WTC11 (cell line): ENCODE data around the gene MT1F. TPM values are rescaled to one million over a fixed set of nuclear protein-coding genes. Genes with fewer than 3 reads are reported as not detected.

ENCODE experiments used
- ATAC-seq: fragments of 200-7000 bp; cut with Tn5 transposase; 2 replicates; pipeline ENCODE4 v1.10.0; 2021; ENCODE audit warnings: mild to moderate bottlenecking, moderate library complexity
- Bru-seq: library from RNA; stranded (reverse); fragments of 400-500 nt; gene quantifications from one replicate; lab custom pipeline; 2021; lab: Mats Ljungman, UMichigan
- CTCF ChIA-PET: fragments of 300-600 bp; sonication (Branson Sonifier 250); formaldehyde crosslinking; loops from one replicate; lab custom pipeline; 2021; ENCODE audit warnings: antibody characterized with exemption; lab: Charles Lee
- POLR2A ChIA-PET: fragments of 350-600 bp; sonication (Branson Sonifier 250); formaldehyde crosslinking; loops from one replicate; lab custom pipeline; 2021; ENCODE audit warnings: antibody characterized with exemption; lab: Charles Lee
- DNase-seq: peaks from one replicate; pipeline ENCODE4 v3.0.0; 2021; ENCODE audit warnings: low spot score
- H3K27ac Mint-ChIP-seq: 2 replicates; pipeline ENCODE4 v1.8.0; 2021; ENCODE audit warnings: mixed read lengths
- H3K27me3 Mint-ChIP-seq: 2 replicates; pipeline ENCODE4 v1.8.0; 2021; ENCODE audit warnings: low read depth, mild to moderate bottlenecking, moderate library complexity, mixed read lengths
- H3K36me3 Mint-ChIP-seq: 2 replicates; pipeline ENCODE4 v1.8.0; 2021; ENCODE audit warnings: mixed read lengths
- H3K4me1 Mint-ChIP-seq: 2 replicates; pipeline ENCODE4 v1.8.0; 2022; ENCODE audit warnings: mixed read lengths
- H3K4me3 Mint-ChIP-seq: 2 replicates; pipeline ENCODE4 v1.8.0; 2021; ENCODE audit warnings: mild to moderate bottlenecking, moderate library complexity, mixed read lengths
- H3K9me3 Mint-ChIP-seq: 2 replicates; pipeline ENCODE4 v1.8.0; 2021; ENCODE audit warnings: mixed read lengths
- AFF4 ChIP-seq: sonication (generic); formaldehyde crosslinking; IDR thresholded peaks from 2 replicates; pipeline ENCODE4 v1.8.1; 2023; ENCODE audit warnings: mild to moderate bottlenecking, missing genetic modification reagents, borderline replicate concordance
- CBFB ChIP-seq: sonication (generic); formaldehyde crosslinking; IDR thresholded peaks from 2 replicates; pipeline ENCODE4 v1.8.1; 2022; ENCODE audit warnings: mild to moderate bottlenecking, low read depth, missing genetic modification reagents
- ELF4 ChIP-seq: sonication (generic); formaldehyde crosslinking; IDR thresholded peaks from 2 replicates; pipeline ENCODE4 v1.8.1; 2022; ENCODE audit warnings: low read depth, mild to moderate bottlenecking, moderate library complexity, missing genetic modification reagents
- EMX1 ChIP-seq: fragments of 250-450 bp; sonication (Bioruptor Pico); IDR thresholded peaks from 2 replicates; pipeline ENCODE4 v1.8.0; 2021; ENCODE audit warnings: mild to moderate bottlenecking
- ETV6 ChIP-seq: sonication (generic); formaldehyde crosslinking; IDR thresholded peaks from 2 replicates; pipeline ENCODE4 v1.8.1; 2022; ENCODE audit warnings: mild to moderate bottlenecking, missing genetic modification reagents
- FOXP4 ChIP-seq: sonication (generic); formaldehyde crosslinking; IDR thresholded peaks from 2 replicates; pipeline ENCODE4 v1.8.0; 2022; ENCODE audit warnings: mild to moderate bottlenecking, missing genetic modification reagents
- GABPB1 ChIP-seq: sonication (generic); formaldehyde crosslinking; IDR thresholded peaks from 2 replicates; pipeline ENCODE4 v1.8.1; 2023; ENCODE audit warnings: mild to moderate bottlenecking, missing genetic modification reagents
- HMGXB4 ChIP-seq: sonication (generic); formaldehyde crosslinking; IDR thresholded peaks from 2 replicates; pipeline ENCODE4 v1.8.1; 2023; ENCODE audit warnings: mild to moderate bottlenecking, moderate library complexity, missing genetic modification reagents
- MAX ChIP-seq: sonication (generic); formaldehyde crosslinking; IDR thresholded peaks from 2 replicates; pipeline ENCODE4 v1.8.0; 2022; ENCODE audit warnings: mild to moderate bottlenecking, missing genetic modification reagents
- MYBL2 ChIP-seq: sonication (generic); formaldehyde crosslinking; IDR thresholded peaks from 2 replicates; pipeline ENCODE4 v1.8.1; 2023; ENCODE audit warnings: mild to moderate bottlenecking, moderate library complexity, missing genetic modification reagents
- NFE2L1 ChIP-seq: sonication (generic); formaldehyde crosslinking; IDR thresholded peaks from 2 replicates; pipeline ENCODE4 v1.8.1; 2023; ENCODE audit warnings: missing genetic modification reagents
- SP1 ChIP-seq: sonication (generic); formaldehyde crosslinking; conservative IDR thresholded peaks from 2 replicates; pipeline ENCODE4 v1.8.1; 2022; ENCODE audit warnings: missing genetic modification reagents
- USF1 ChIP-seq: sonication (generic); formaldehyde crosslinking; IDR thresholded peaks from 2 replicates; pipeline ENCODE4 v1.8.0; 2022; ENCODE audit warnings: mild to moderate bottlenecking, missing genetic modification reagents
- ZBTB43 ChIP-seq: sonication (generic); formaldehyde crosslinking; IDR thresholded peaks from 2 replicates; pipeline ENCODE4 v1.8.1; 2023; ENCODE audit warnings: mild to moderate bottlenecking, missing genetic modification reagents
- ZNF138 ChIP-seq: sonication (generic); formaldehyde crosslinking; conservative IDR thresholded peaks from 2 replicates; pipeline ENCODE4 v1.8.1; 2022; ENCODE audit warnings: mild to moderate bottlenecking, moderate library complexity, missing genetic modification reagents
- ZNF263 ChIP-seq: sonication (generic); formaldehyde crosslinking; IDR thresholded peaks from 2 replicates; pipeline ENCODE4 v1.8.1; 2022; ENCODE audit warnings: low read depth, mild to moderate bottlenecking, moderate library complexity, missing genetic modification reagents
- ZNF281 ChIP-seq: sonication (generic); formaldehyde crosslinking; IDR thresholded peaks from 2 replicates; pipeline ENCODE4 v1.8.0; 2023; ENCODE audit warnings: mild to moderate bottlenecking, missing genetic modification reagents
- ZNF423 ChIP-seq: fragments of 250-450 bp; sonication (Bioruptor Pico); IDR thresholded peaks from 2 replicates; pipeline ENCODE4 v2.1.2; 2022; ENCODE audit warnings: mild to moderate bottlenecking, moderate library complexity
- long read RNA-seq, 3 experiments: library from RNA in 1 of 3; library from capped mRNA in 1 of 3; library from polyadenylated mRNA in 1 of 3; unstranded in 2 of 3; stranded (forward) in 1 of 3; transcript quantifications; one replicate each; pipeline ENCODE4 v2.0.0, GENCODE V29; 2021
- total RNA-seq: library from RNA; stranded (reverse); gene quantifications from 3 replicates; pipeline ENCODE4 v1.2.3, GENCODE V29; 2021

The MT1F gene
- 50.6 to 60.2 TPM (median 58.2 TPM) in 3 replicates for total RNA-seq
- percentile 60 among the genes with signal in this experiment for Bru-seq, nascent RNA
- long read RNA-seq, experiment 1, transcript MT1F-201 (3 exons, 690 nt): major isoform, 15 of 18 reads
- long read RNA-seq, experiment 1, partial matches to known transcripts: 0 of 18 reads
- long read RNA-seq, experiment 1, other reads (novel, unspliced or antisense): 1 of 18 reads
- long read RNA-seq, experiment 2, transcript MT1F-201 (3 exons, 690 nt): major isoform, 46 of 53 reads
- long read RNA-seq, experiment 2, partial matches to known transcripts: 0 of 53 reads
- long read RNA-seq, experiment 2, other reads (novel, unspliced or antisense): 3 of 53 reads
- long read RNA-seq, experiment 3: 0 reads

- peak within 1 kb of the TSS; percentile 95 for H3K4me3 Mint-ChIP-seq
- H3K36me3 Mint-ChIP-seq: 0 out of 2 replicates have a peak, but pooled peaks cover 5% of the 10 kb centered on the region
- ChIA-PET POLR2A (interaction anchor here (0.6 to 1.9 kb wide), 12 partner anchors 11 to 503 kb away, joined by 3 to 24 read pairs (median 4); partner anchors contain the start of genes MT1E, MT1H, MT1X and MT2A), CTCF (interaction anchor here (0.6 to 1.5 kb wide), 9 partner anchors 8 to 329 kb away, joined by 3 to 24 read pairs (median 4); no protein-coding TSS in a partner anchor)
- ATAC-seq: peak; percentile 88
- peak; percentile 92 for DNase-seq
- H3K9me3 Mint-ChIP-seq: no peaks in the 10 kb centered on the region
- H3K27ac Mint-ChIP-seq: peak within 1 kb of the TSS; percentile 74; the same call in 1 of the 2 replicates
- peaks cover 26% of the 10 kb centered on the region for H3K4me1 Mint-ChIP-seq
- no peak for TF ChIP-seq USF1 (CRISPR knock-in tag)
- TF ChIP-seq MAX (CRISPR knock-in tag): 0 out of 2 replicates have a peak, but pooled peaks have one; percentile 17
- 0 out of 2 replicates have a peak, but pooled peaks have one; percentile 59 for TF ChIP-seq HMGXB4 (CRISPR knock-in tag)
- peak; percentile 66 for TF ChIP-seq SP1 (CRISPR knock-in tag)
- 0 out of 2 replicates have a peak, but pooled peaks have one; percentile 62 for TF ChIP-seq CBFB (CRISPR knock-in tag)
- TF ChIP-seq ZBTB43 (CRISPR knock-in tag): 0 out of 2 replicates have a peak, but pooled peaks have one; percentile 36
- TF ChIP-seq AFF4 (CRISPR knock-in tag): peak; percentile 47; the same call in 1 of the 2 replicates
- TF ChIP-seq ZNF138 (CRISPR knock-in tag): no peak
- TF ChIP-seq GABPB1 (CRISPR knock-in tag): no peak
- TF ChIP-seq ETV6 (CRISPR knock-in tag): 0 out of 2 replicates have a peak, but pooled peaks have one; percentile 22
- TF ChIP-seq MYBL2 (CRISPR knock-in tag): no peak
- peak; percentile 18; the same call in 1 of the 2 replicates for TF ChIP-seq FOXP4 (CRISPR knock-in tag)
- no peak for TF ChIP-seq ZNF281 (CRISPR knock-in tag)
- no peak for TF ChIP-seq NFE2L1
- no peak for TF ChIP-seq ELF4
- no peak for TF ChIP-seq ZNF423 (CRISPR knock-in tag)
- no peak for TF ChIP-seq ZNF263 (CRISPR knock-in tag)
- no peak for TF ChIP-seq EMX1 (CRISPR knock-in tag)
- H3K27me3 Mint-ChIP-seq: peaks cover 85% of the 10 kb centered on the region
These were observed at the start of gene MT1F for GRCh38 chr16:56657555-56658326. Gene MT1F, plus strand, starts transcription at chr16:56657959. Its CDS starts 100 bp downstream, at chr16:56658059.
